Measurements from ENCODE around the gene FOXP1.

DNA sequence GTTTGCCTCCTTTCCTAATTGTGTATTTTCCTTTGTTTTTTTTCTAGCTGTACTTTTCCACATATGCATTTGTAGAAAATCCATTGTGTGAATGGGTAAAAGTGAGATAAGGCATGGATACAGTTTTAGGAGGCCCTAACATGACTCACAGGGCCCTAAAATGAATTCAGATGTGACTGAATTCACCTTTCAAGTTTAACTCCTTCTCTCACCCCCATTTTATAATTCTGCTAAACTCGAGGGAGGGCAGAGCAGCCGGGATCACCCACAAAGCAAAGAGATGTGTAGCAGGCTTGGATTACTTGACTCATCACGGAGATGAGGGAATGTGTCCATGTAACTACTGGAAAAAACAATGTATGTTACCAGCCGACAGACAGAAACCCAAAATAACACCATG is 59.9 kb downstream of the FOXP1 start:
- no peak for TF ChIP-seq POLR2AphosphoS5 (IDR thresholded peaks at IDR 0.05)
- TF ChIP-seq, protein P1, sequence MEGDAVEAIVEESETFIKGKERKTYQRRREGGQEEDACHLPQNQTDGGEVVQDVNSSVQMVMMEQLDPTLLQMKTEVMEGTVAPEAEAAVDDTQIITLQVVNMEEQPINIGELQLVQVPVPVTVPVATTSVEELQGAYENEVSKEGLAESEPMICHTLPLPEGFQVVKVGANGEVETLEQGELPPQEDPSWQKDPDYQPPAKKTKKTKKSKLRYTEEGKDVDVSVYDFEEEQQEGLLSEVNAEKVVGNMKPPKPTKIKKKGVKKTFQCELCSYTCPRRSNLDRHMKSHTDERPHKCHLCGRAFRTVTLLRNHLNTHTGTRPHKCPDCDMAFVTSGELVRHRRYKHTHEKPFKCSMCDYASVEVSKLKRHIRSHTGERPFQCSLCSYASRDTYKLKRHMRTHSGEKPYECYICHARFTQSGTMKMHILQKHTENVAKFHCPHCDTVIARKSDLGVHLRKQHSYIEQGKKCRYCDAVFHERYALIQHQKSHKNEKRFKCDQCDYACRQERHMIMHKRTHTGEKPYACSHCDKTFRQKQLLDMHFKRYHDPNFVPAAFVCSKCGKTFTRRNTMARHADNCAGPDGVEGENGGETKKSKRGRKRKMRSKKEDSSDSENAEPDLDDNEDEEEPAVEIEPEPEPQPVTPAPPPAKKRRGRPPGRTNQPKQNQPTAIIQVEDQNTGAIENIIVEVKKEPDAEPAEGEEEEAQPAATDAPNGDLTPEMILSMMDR (IDR thresholded peaks at IDR 0.05): no peak

Data from breast epithelium (tissue), 3 donors.